GM18951 (cell line): ENCODE data around the gene MFAP1.
"Not testable (repeated sequence)": the region's sequence is repeated elsewhere in the genome, so short reads cannot be mapped to it uniquely, and the experiment has no call there.

Source experiments
- POLR2A ChIP-seq: IDR thresholded peaks from 4 replicates; pipeline ENCODE4 v1.6.1; 2011; ENCODE audit warnings: mild to moderate bottlenecking; ENCODE audit not compliant: insufficient read length, insufficient read depth; ENCODE audit errors: extremely low read depth
- in situ Hi-C: fragments of 300-500 bp; cut with MboI; formaldehyde crosslinking; loops from one replicate; pipeline ENCODE4 v1.12.0; 2022; ENCODE audit warnings: low sequenced_read_pairs, mixed read lengths, inconsistent platforms; ENCODE audit not compliant: unreplicated experiment

The MFAP1 gene

DNA sequence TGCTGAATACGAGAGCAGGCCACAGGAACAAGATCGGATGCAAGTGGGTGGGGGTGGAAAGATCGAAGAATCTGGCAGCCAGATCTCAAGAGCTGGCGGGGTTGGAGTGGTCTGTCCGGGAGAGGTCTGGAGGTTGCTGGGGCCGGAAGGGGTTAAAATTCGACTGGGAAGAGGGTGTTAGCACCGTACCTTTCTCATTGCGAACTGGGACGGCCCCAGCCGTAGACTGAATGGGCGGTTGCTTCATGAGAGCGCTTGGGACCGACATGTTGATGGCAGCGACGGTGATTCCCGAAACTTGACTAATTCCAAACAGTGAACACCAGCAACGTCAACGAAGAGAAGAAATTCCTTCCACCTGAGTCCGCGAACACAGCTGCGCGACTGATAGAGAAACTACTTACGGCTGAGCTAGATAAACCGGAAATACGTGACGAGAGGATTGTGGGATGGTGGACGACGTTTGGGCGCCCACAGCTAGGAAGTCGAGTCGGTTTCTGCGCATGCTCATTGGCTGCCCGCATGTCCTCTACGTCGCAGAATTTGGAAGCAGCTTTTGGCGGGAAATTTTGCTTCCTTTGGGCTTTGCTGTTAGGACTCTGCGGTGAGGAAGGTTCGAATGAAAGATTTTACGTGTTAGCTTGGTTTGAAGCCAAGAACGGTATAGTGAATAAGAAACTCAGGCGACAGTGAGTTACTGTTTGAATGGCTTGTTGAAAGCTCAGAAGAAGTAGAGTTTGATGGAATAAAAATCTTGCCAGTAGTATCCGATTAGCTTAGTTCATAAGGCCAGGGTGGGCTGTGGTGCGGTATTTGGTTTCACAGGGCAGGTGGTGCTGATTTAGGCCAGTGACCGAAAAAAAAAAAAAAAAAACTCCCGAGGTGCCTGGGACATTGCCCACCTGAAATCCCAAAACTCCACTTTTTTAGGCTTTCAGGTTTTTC is at the start of gene MFAP1:
Gene MFAP1 (minus strand): TSS at position 389 of the 945 bp plus-strand sequence. CDS start 121 bp downstream, at position 268.
- in situ Hi-C loops = no loop called here
- TF ChIP-seq POLR2A = peak; percentile 90

- TF ChIP-seq POLR2A = no peak
- in situ Hi-C loops = no loop called here
Measured at GRCh38 chr15:43873651-43874050, 49.2 kb upstream of the MFAP1 start.

GRCh38 chr15:43872416-43873020 is 48.0 kb upstream of the MFAP1 start:
- TF ChIP-seq POLR2A = no peak
- in situ Hi-C loops = no loop called here

- in situ Hi-C loops = no loop called here
- TF ChIP-seq POLR2A = no peak
Measured at GRCh38 chr15:43871835-43872234, 47.3 kb upstream of the MFAP1 start.

DNA sequence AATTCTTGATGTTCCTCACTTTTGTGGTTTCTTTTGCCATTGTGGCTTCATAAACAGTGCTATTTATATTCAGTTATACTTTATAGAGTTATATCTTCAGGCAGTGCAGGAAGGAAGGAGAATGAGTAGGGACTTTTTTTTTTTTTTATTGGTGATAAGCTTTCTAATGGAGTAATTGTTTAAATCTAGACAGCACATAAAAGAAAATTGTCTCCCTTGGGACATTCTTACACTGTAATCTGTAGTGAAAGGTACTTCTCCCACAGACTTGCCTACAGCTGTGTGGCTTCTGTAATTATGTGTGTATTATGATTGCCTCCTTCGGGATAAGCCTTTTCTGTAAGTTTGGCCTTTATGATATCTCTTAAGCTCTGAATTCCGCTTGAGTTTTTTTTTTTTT is 43.9 kb upstream of the MFAP1 start:
- TF ChIP-seq POLR2A = no peak
- in situ Hi-C loops = no loop called here

- TF ChIP-seq POLR2A = no peak
- in situ Hi-C loops = no loop called here
Measured at GRCh38 chr15:43867096-43867495, 42.6 kb upstream of the MFAP1 start.

DNA sequence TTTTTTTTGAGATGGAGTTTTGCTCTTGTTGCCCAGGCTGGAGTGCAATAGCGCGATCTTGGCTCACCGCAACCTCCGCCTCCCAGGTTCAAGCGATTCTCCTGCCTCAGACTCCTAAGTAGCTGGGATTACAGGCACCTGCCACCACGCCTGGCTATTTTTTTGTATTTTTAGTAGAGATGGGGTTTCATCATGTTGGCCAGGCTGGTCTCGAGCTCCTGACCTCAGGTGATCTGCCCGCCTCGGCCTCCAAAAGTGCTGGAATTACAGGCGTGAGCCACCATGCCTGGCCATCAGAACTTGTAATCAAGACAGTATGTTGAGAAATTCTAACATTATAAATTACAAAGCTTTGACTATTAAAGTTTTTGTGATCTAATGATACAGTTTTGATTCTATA is 42.1 kb upstream of the MFAP1 start:
- in situ Hi-C loops = not testable (repeated sequence)

GRCh38 chr15:43859546-43859945 is 35.1 kb upstream of the MFAP1 start:
- in situ Hi-C loops = no loop called here
- no peak for TF ChIP-seq POLR2A

GRCh38 chr15:43854801-43855200 is 30.3 kb upstream of the MFAP1 start:
- TF ChIP-seq POLR2A = no peak
- in situ Hi-C loops = no loop called here

DNA sequence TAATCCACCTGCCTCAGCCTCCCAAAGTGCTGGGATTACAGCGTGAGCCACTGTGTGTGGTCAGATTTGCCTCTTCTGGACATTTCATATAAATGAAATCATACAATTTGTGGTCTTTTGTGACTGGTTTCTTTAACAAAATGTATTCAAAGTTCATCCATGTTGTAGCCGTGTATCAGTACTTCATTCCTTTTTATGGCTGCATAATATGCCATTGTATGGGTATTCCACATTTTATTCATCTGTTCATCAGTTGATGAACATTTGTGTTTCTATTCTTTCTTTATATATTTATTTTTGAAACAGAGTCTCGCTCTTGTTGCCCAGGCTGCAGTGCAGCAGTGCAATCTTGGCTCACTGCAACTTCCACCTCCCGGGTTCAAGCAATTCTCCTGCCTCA is 28.1 kb upstream of the MFAP1 start:
- in situ Hi-C loops = no loop called here
- no peak for TF ChIP-seq POLR2A

GRCh38 chr15:43851251-43851650 is 26.8 kb upstream of the MFAP1 start:
- TF ChIP-seq POLR2A = no peak
- in situ Hi-C loops = no loop called here

- TF ChIP-seq POLR2A = no peak
- in situ Hi-C loops = no loop called here
Measured at GRCh38 chr15:43845421-43845820, 20.9 kb upstream of the MFAP1 start.

GRCh38 chr15:43832485-43832884 is 8.0 kb upstream of the MFAP1 start:
- in situ Hi-C loops = not testable (repeated sequence)

DNA sequence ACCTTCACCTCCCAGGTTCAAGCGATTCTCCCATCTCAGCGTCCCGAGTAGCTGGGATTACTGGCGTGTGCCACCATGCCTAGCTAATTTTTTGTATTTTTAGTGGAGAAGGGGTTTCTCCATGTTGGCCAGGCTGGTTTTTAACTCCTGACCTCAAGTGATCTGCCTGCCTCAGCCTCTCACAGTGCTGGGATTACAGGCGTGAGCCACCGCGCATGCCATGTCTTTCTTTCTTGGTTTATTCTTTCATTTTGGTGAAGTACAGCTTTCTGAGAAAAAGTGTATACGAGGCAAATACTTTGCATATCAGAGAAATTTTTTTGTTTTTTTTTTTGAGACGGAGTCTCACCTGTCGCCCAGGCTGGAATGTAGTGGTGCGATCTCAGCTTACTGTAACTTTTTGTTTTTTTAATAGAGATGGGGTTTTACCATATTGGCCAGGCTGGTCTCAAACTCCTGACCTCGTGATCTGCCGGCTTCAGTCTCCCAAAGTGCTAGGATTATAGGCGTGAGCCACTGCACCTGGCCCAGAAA is 7.1 kb upstream of the MFAP1 start:
- in situ Hi-C loops = not testable (repeated sequence)

DNA sequence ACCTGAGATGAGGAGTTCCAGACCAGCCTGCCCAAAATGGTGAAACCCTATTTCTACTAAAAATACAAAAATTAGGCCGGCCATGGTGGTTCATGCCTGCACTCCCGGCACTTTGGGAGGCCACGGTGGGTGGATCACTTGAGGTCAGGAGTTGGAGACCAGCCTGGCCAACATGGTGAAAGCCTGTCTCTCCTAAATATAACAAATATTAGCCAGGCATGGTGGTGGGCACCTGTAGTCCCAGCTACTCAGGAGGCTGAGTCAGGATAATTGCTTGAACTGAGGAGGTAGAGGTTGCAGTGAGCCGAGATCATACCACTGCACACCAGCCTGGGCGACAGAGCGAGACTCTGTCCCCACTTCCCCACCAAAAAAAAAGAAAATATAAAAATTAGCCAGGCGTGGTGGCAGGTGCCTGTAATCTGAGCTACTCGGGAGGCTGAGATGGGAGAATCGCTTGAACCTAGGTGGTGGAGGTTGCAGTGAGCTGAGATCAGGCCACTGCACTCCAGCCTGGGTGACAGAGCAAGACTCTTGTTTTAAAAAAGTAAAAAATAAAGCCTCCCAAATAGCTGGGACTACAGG is 6.3 kb upstream of the MFAP1 start:
- in situ Hi-C loops = not testable (repeated sequence)

DNA sequence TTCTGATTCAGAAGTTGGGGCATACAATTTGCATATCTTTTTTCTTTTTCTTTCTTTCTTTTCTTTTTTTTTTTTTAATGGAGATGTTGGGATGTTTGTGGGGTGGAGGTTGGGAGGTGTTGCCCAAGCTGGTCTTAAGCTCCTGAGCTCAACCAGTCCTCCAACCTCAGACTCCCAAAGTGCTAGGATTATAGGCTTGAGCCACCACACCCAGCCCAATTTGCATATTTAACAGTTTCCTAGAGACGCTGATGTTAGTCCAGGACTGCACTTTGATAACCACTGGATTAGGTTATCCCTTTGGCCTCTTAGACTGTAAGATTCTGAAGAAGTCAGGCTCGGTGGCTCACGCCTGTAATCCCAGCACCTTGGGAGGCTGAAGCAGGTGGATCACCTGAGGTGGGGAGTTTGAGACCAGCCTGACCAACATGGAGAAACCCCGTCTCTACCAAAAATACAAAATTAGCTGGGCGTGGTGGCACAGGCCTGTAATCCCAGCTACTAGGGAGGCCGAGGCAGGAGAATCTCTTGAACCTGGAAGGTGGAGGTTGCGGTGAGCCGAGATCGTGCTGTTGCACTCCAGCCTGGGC is 5.6 kb upstream of the MFAP1 start:
- in situ Hi-C loops = not testable (repeated sequence)
